Measurements from ENCODE around the gene SIM2.

DNA sequence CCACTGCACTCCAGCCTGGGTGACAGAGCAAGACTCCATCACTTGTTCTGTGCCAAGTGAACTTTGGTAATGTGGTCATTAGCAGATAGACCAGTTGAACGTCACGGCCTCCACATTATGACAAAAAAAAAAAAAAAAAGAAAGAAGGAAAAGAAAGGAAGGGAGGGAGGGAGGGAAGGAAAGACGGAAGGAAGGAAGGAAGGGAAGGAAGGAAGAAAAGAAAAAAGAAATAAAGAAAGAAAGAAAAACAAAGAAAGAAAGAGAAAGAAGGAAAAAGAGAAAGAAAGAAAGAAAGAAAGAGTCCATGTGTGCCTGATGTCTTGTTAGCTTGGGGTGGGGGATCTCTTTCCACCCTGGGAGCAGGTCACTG lies 45.3 kb downstream of the SIM2 start:
- no peak for TF ChIP-seq EP300 (IDR thresholded peaks at IDR 0.05)
- TF ChIP-seq, protein P1, sequence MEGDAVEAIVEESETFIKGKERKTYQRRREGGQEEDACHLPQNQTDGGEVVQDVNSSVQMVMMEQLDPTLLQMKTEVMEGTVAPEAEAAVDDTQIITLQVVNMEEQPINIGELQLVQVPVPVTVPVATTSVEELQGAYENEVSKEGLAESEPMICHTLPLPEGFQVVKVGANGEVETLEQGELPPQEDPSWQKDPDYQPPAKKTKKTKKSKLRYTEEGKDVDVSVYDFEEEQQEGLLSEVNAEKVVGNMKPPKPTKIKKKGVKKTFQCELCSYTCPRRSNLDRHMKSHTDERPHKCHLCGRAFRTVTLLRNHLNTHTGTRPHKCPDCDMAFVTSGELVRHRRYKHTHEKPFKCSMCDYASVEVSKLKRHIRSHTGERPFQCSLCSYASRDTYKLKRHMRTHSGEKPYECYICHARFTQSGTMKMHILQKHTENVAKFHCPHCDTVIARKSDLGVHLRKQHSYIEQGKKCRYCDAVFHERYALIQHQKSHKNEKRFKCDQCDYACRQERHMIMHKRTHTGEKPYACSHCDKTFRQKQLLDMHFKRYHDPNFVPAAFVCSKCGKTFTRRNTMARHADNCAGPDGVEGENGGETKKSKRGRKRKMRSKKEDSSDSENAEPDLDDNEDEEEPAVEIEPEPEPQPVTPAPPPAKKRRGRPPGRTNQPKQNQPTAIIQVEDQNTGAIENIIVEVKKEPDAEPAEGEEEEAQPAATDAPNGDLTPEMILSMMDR (IDR thresholded peaks at IDR 0.05), result no peak
